HL-60/S4 (cell line): ENCODE results near the gene ARL13B.
"Not testable (repeated sequence)": the region's sequence is repeated elsewhere in the genome, so short reads cannot be mapped to it uniquely, and the experiment has no call there.

Source experiments
- in situ Hi-C: fragments of 300-500 bp; cut with MboI; formaldehyde crosslinking; loops from 2 replicates; pipeline ENCODE4 v1.14.3; 2022; ENCODE audit warnings: low sequenced_read_pairs

ARL13B gene

GRCh38 chr3:94061297-94061696 is 81.3 kb downstream of the ARL13B start:
- in situ Hi-C loops, result no loop called here

GRCh38 chr3:94062513-94063404 is 82.8 kb downstream of the ARL13B start, which contains the start of the genes DHFR2 and NSUN3:
TSS of gene DHFR2 (minus strand) at chr3:94062916. CDS start at chr3:94061511, 1,405 bp downstream.
TSS of gene NSUN3 (plus strand) at chr3:94063061. CDS start at chr3:94063127, 66 bp downstream.
- in situ Hi-C loops, result no loop called here

- in situ Hi-C loops, result no loop called here
Observed at GRCh38 chr3:94063496-94064119, 83.7 kb downstream of the ARL13B start.

GRCh38 chr3:94064243-94064860 is 84.4 kb downstream of the ARL13B start:
- in situ Hi-C loops, result no loop called here

GRCh38 chr3:94065122-94065521 is 85.2 kb downstream of the ARL13B start:
- in situ Hi-C loops, result no loop called here

GRCh38 chr3:94065819-94066480 is 86.0 kb downstream of the ARL13B start:
- in situ Hi-C loops, result no loop called here

- in situ Hi-C loops, result no loop called here
Observed at GRCh38 chr3:94066506-94067500, 86.8 kb downstream of the ARL13B start.

- in situ Hi-C loops, result no loop called here
Observed at GRCh38 chr3:94069194-94069813, 89.3 kb downstream of the ARL13B start.

GRCh38 chr3:94070341-94070911 is 90.5 kb downstream of the ARL13B start:
- in situ Hi-C loops, result no loop called here

GRCh38 chr3:94071713-94072284 is 91.8 kb downstream of the ARL13B start:
- in situ Hi-C loops, result no loop called here

- in situ Hi-C loops, result no loop called here
Observed at GRCh38 chr3:94076055-94076454, 96.1 kb downstream of the ARL13B start.

GRCh38 chr3:94080552-94080951 is 100.6 kb downstream of the ARL13B start:
- in situ Hi-C loops, result not testable (repeated sequence)

- in situ Hi-C loops, result no loop called here
Observed at GRCh38 chr3:94081884-94082283, 101.9 kb downstream of the ARL13B start.

- in situ Hi-C loops, result no loop called here
Observed at GRCh38 chr3:94082391-94082937, 102.5 kb downstream of the ARL13B start.

GRCh38 chr3:94083261-94083660 is 103.3 kb downstream of the ARL13B start:
- in situ Hi-C loops, result no loop called here

- in situ Hi-C loops, result no loop called here
Observed at GRCh38 chr3:94089126-94089525, 109.2 kb downstream of the ARL13B start.

- in situ Hi-C loops, result no loop called here
Observed at GRCh38 chr3:94092086-94092485, 112.1 kb downstream of the ARL13B start.

GRCh38 chr3:94093151-94093550 is 113.2 kb downstream of the ARL13B start:
- in situ Hi-C loops, result no loop called here
